ENCODE data around the gene KCNK3. TPM values are rescaled to one million over a fixed set of nuclear protein-coding genes. Genes with fewer than 3 reads are reported as not detected.
"Not testable (repeated sequence)": the region's sequence is repeated elsewhere in the genome, so short reads cannot be mapped to it uniquely, and the experiment has no call there.

KCNK3 gene
- total RNA-seq, 4 donors from 2014 or later, result 4.8 to 8.3 (median 5.6) TPM

- intact Hi-C loops (cut with DNase I), result no loop called here
- no peaks in the 10 kb centered on the region for H3K36me3 ChIP-seq
- H3K4me3 ChIP-seq (replicated peaks in 1 of 3), result no peak overlapping the region
- TF ChIP-seq CTCF (IDR thresholded peaks at IDR 0.05), result no peak
- TF ChIP-seq POLR2A (IDR thresholded peaks at IDR 0.05), result no peak
- no peak for DNase-seq
- peak overlapping the region; percentile 83 to 95 (median 88) for H3K27ac ChIP-seq
- peaks cover 37 to 41% of the 10 kb centered on the region in 2 donors for H3K4me1 ChIP-seq
- WGBS, 2 donors, result 79 to 83% methylated on average over 7 of the region's 7 CpGs
- no peaks in the 10 kb centered on the region for H3K9me3 ChIP-seq
- H3K27me3 ChIP-seq, result no peaks in the 10 kb centered on the region
Measured at GRCh38 chr2:26651799-26652198, 40.7 kb upstream of the KCNK3 start.

- intact Hi-C loops (cut with DNase I), result no loop called here
- TF ChIP-seq POLR2A (IDR thresholded peaks at IDR 0.05) (no peak), CTCF (IDR thresholded peaks at IDR 0.05) (peak in 1 of 6 experiments; percentile 14)
- Histone ChIP-seq H3K9me3 (no peaks in the 10 kb centered on the region), H3K36me3 (no peaks in the 10 kb centered on the region), H3K4me1 (peaks cover 37 to 41% of the 10 kb centered on the region in 2 donors), H3K27ac (peak overlapping the region; percentile 83 to 95 (median 88)), H3K27me3 (no peaks in the 10 kb centered on the region), H3K4me3 (replicated peaks in 1 of 3) (no peak overlapping the region)
- peak; percentile 55 to 73 for DNase-seq
- WGBS, 2 donors, result 39 to 59% methylated on average over 11 to 12 of the region's 12 CpGs
Measured at GRCh38 chr2:26652361-26653041, 40.0 kb upstream of the KCNK3 start.

- Histone ChIP-seq H3K36me3 (no peaks in the 10 kb centered on the region), H3K4me3 (replicated peaks in 1 of 3) (no peak overlapping the region), H3K27ac (peak overlapping the region; percentile 83 to 95 (median 88)), H3K27me3 (no peaks in the 10 kb centered on the region), H3K4me1 (peaks cover 37 to 41% of the 10 kb centered on the region in 2 donors), H3K9me3 (no peaks in the 10 kb centered on the region)
- intact Hi-C loops (cut with DNase I), result no loop called here
- peak; percentile 70 to 72 for DNase-seq
- TF ChIP-seq POLR2A (IDR thresholded peaks at IDR 0.05), result peak in 1 of 2 donors; percentile 41
- TF ChIP-seq CTCF (IDR thresholded peaks at IDR 0.05), result no peak
- WGBS, 2 donors, result 75 to 76% methylated on average over 13 of the region's 13 CpGs
Measured at GRCh38 chr2:26653207-26654060, 39.1 kb upstream of the KCNK3 start.

- Histone ChIP-seq H3K9me3 (no peaks in the 10 kb centered on the region), H3K4me1 (peaks cover 37 to 41% of the 10 kb centered on the region in 2 donors), H3K27ac (peak overlapping the region; percentile 23 to 95 (median 83)), H3K4me3 (replicated peaks in 1 of 3) (no peak overlapping the region), H3K27me3 (no peaks in the 10 kb centered on the region), H3K36me3 (no peaks in the 10 kb centered on the region)
- no peak for DNase-seq
- no peak for TF ChIP-seq POLR2A (IDR thresholded peaks at IDR 0.05)
- TF ChIP-seq CTCF (IDR thresholded peaks at IDR 0.05), result no peak
- 50 to 69% methylated on average over 2 to 3 of the region's 3 CpGs for WGBS, 2 donors
- intact Hi-C loops (cut with DNase I), result no loop called here
Measured at GRCh38 chr2:26654061-26654340, 38.5 kb upstream of the KCNK3 start.

- H3K36me3 ChIP-seq; DNase-seq; H3K9me3 ChIP-seq; H3K27ac ChIP-seq; intact Hi-C loops (cut with DNase I); H3K4me3 ChIP-seq (replicated peaks in 1 of 3); H3K27me3 ChIP-seq: not testable (repeated sequence)
- WGBS, 2 donors, result 85 to 100% methylated on average over 1 of the region's 1 CpG
- peaks cover 37 to 41% of the 10 kb centered on the region in 2 donors for H3K4me1 ChIP-seq
Measured at GRCh38 chr2:26655120-26655519, 37.4 kb upstream of the KCNK3 start.

Measured in thyroid gland (tissue), 4 donors.